GM12874 (cell line): ENCODE measurements around the gene WDFY4.

Source experiments
- CTCF ChIP-seq: IDR thresholded peaks from 2 replicates; pipeline ENCODE4 v1.5.1; 2011; ENCODE audit warnings: low read depth, mild to moderate bottlenecking, control low read depth, low read length, moderate library complexity; ENCODE audit not compliant: insufficient read depth

WDFY4 gene

GRCh38 chr10:48658243-48658974 is 26.3 kb upstream of the WDFY4 start:
- peak; percentile 85 for TF ChIP-seq CTCF

GRCh38 chr10:48658975-48659269 is 25.8 kb upstream of the WDFY4 start:
- no peak for TF ChIP-seq CTCF

GRCh38 chr10:48659790-48660189 is 24.9 kb upstream of the WDFY4 start:
- no peak for TF ChIP-seq CTCF

GRCh38 chr10:48661441-48661840 is 23.2 kb upstream of the WDFY4 start:
- TF ChIP-seq CTCF: no peak

- no peak for TF ChIP-seq CTCF
Measured at GRCh38 chr10:48667960-48668590, 16.6 kb upstream of the WDFY4 start.

GRCh38 chr10:48670978-48671913 is 13.4 kb upstream of the WDFY4 start:
- no peak for TF ChIP-seq CTCF

GRCh38 chr10:48671914-48672595 is 12.6 kb upstream of the WDFY4 start:
- no peak for TF ChIP-seq CTCF
